ENCODE measurements around the gene FGFR2.

FGFR2 gene

DNA sequence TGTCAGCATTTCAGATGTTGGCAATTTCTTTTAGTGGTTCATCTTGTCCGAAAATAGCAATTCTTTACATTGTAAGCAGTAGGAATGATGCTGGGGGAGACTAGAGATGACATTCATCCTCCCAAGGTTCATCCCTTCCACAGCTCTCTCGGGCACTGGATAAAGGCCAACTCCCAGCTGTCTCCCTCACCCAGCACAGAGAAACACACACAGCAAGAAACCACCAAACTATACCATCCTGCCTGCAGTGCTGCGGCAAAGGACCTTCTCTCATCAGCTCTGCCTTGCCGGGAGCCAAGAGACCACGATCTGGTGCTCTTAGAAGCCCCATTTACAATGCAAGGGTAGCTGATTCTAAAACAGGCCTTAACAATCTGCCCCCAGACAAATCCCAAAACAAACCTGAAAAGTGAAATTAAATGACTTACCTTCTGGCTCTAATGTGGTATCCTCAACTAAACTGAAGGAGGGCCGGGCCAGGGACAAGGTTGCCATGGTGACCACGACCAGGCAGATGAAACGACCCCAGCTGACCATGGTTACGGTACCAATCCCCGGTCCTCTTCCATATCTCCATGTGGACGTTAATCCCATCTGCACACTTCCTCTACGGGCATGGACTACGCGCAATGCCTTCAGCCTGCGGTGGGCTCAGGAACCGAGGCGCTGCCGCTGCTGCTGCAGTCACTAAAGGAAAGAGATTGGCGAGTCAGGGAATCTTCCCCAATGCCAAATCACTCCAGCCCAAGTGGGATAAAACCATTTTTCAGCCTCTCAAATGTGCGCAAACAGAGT lies 4.8 kb downstream of the FGFR2 start:
- peak overlapping the region in 4 of 21 experiments; percentile 10 to 51 (median 31) for H3K27ac ChIP-seq
- peak overlapping the region in 2 of 7 experiments; percentile 17 to 26 for H3K4me3 ChIP-seq

DNA sequence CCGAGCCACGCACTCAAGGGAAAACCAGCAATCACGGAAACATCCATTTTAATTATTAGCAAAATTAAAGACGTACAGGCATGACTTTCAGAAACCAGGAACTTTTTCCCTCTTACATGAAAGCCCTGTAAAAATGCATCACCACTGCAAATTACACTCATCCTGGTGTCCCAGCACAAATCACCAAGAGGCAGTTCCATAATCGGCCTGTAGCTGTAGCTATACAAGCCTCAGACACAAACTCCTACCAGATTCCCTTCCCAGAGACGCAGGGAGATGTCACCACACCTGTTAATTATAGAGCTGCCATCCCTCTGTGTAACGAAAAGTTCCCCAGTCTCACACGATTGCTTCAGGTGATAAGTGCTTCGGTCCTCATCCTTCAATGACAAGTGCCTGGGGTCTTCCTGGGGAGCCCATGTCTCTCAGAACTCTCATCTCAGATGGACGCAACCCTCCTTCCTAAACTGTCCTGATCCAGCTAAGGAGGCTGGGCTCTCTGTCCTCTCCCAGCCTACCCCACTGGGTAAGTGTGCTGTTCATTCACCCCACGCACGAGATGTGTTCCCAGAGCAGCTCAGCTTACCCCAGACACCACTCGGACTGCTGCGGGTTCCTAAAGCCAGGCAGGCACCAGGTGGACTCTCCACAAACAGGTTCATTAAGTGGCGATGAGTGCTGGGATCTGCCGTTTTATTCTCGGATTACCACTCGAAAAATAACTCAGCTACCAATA lies 5.9 kb downstream of the FGFR2 start:
- peak overlapping the region in 3 of 21 experiments; percentile 10 to 38 (median 18) for H3K27ac ChIP-seq
- peak overlapping the region in 1 of 7 experiments; percentile 26 for H3K4me3 ChIP-seq

DNA sequence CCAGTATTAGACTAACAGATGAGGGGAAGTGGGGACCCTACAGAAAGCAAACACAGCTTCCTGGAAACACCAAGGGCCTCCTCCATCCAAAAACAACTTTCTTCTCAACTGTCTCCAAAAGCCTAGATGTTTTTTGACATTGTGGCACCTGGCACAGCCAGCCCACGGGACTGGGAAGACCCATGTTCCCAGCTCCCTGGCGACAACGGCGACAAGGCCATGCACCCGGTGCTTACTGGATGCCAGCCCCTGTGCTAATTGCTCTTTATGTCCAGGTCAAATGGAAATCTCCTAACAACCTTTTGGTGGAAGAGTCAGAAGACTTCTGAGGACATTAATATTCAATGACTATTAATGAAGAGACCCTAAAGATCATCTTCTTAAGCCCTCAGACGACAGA lies 7.1 kb downstream of the FGFR2 start:
- no peak overlapping the region for H3K4me3 ChIP-seq
- no peak overlapping the region for H3K27ac ChIP-seq

DNA sequence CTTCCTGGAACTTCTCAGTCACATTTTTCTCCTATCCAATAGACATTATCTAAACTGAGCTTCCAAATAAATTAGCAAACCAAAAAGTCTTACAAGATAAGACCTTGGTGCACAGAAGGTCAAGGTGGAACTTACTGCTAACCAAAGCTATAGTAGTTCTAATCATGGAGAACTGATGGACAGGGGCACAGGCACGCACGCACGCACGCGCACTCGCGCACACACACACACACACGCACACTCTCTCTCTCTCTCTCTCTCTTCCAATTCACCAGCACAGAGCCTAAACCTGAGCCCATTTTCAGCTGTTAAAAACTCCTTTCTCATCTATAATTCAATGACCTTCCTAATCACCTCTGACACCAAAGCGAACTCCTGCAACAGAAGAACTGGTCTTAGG lies 7.5 kb downstream of the FGFR2 start:
- Histone ChIP-seq H3K4me3 (no peak overlapping the region), H3K27ac (no peak overlapping the region)

DNA sequence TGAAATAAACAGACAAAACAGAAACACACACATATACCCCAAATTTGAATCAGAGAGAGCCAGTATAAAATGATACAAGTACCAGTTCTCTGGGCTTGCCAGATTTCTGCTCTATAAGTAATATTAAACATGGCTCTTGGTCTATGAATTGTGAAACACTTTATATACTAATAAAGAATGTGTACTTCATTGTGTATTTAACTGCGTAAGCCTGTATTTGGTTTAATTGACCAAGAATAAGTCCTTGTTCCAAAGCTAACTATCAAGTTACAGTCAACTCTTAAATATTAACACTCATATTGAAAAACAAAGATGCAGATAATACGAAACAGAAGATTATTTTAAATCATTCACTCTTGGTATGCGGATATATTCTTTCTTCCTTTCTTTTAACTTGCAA lies 8.7 kb downstream of the FGFR2 start:
- no peak overlapping the region for H3K27ac ChIP-seq
- H3K4me3 ChIP-seq = no peak overlapping the region

DNA sequence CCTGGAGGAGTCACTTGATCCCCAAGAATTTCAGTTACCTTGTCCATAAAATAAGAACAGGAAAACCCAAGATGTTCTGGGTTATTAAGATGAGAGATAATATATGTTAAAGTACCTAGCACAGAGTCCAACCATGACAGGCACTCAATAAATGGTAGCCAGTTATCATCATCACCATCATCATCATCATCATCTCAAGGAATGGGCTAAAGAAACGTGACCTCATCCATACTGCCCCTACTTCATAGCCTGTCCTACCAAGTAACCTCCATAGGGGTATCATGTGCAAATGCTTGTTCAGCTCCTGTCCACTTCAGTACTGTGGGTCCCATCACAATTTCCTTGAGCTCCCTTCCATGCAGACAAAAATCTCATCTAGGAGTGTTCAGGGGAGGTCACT lies 14.4 kb downstream of the FGFR2 start:
- no peak overlapping the region for H3K4me3 ChIP-seq
- H3K27ac ChIP-seq = no peak overlapping the region

DNA sequence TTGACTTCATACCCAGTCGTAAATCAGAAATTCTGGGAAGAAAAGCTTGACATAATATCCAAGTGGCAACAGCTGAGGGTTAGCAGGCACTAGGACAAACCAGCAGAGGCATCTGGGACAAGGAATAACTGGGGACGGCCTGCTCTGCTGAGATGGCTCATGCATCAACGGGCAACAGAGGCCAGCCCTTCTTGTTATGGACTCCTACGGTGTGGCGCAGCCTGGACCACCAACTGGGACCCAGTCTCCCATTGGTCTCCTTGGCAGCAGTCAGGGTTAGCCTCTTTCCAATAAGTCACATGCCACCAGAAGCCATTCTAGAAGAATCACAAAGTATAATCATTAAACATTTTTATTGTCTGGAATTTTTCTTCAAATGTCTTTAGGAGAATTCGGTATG lies 15.0 kb downstream of the FGFR2 start:
- Histone ChIP-seq H3K27ac (no peak overlapping the region), H3K4me3 (no peak overlapping the region)

DNA sequence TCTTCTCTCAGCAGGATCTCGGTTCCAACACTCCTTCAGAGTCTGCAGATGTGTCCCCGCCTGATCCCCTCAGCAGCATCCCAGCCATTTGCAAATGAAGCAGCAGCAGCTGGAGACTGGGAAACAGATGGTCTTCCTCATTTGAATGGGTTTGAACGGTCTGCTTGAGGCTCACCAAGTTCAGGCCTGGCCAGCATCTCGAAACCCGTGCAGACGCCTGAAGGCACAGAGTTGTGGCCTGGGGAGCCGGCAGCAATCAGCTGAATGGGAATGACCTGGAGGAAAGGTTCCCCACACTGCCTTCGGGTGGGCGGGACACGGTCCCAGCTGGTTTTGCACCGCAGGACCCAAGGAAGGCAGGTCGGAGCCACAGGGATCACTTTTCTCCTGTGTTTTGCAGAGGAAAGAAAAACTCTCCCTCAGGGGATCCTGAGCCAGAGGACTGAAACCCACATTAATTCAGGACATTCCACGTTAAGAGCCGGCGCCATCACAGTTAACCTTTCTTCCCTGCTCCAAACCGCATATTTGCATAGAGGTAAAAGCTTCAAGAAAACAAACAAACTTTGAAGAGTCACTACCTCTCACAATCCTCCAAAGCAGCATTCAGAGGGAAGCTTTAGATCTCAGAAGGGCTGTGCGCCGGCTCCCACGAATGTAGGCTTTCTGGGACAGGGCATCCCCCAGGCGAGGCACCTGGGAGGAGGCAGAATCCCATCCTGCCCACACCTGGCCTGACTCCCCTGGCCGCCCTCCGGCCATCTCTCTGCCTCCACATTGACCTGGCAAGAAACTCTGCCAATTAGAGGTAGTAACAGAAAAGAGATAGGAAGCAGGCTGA lies 17.7 kb downstream of the FGFR2 start:
- peak overlapping the region in 3 of 21 experiments; percentile 8 to 73 (median 12) for H3K27ac ChIP-seq
- no peak overlapping the region for H3K4me3 ChIP-seq

DNA sequence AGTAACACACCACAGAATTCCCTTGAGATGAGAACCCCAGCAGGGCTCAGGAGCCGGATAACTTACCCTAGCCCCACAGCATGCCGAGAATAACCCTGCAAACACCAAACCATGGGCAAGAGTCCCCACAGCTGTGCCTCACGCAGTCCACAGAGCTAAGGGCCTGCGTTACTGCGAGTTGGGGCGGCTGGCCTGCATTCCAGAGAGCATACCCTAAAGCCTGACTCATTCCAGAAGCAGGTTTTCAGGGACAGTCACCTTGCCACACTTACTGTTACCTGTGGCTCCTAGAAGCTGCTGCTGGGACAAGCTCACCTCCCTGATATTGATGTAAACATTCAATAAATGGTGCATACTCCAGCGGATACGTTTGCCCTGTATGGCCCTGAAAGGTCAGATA lies 18.6 kb downstream of the FGFR2 start:
- Histone ChIP-seq H3K27ac (no peak overlapping the region), H3K4me3 (no peak overlapping the region)

DNA sequence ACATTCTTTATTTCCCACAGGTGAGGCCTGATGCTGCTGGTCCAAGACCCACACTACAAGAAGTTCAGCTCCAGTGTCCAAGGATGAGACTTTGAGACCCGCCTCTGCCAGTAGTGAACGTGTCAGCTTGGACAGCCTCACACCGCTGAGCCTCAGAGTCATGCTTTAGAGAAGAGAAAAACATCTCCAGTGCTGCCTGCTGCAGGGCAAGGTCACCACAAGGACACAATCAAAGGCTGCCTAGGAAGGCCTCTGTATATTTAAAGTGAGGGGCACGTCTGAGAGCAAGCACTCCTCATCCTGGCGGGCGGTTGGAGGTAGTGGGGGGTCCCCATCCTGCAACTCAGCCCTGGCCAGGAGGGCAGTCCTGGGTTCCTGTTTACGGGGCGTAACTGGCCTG lies 19.3 kb downstream of the FGFR2 start:
- H3K4me3 ChIP-seq = no peak overlapping the region
- H3K27ac ChIP-seq = peak overlapping the region in 1 of 21 experiments; percentile 8

DNA sequence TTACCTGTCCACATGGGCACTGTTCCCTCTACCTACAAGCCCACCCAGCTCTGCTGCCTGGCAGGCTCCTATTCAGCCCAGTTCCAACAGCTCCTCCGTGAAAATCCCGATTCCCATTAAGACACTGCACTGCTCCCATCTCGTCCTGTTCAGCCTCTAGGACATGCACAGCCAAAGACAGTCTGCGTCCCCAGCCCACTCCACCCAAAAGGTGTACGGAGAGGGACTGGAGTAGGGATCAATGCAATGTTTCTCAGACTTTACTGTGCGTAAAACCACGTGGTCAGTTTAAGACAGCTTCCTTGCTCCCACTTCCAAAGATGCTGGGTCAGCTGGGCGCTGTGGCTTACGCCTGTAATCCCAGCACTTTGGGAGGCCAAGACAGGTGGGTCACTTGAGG lies 19.9 kb downstream of the FGFR2 start:
- peak overlapping the region in 1 of 21 experiments; percentile 8 for H3K27ac ChIP-seq

DNA sequence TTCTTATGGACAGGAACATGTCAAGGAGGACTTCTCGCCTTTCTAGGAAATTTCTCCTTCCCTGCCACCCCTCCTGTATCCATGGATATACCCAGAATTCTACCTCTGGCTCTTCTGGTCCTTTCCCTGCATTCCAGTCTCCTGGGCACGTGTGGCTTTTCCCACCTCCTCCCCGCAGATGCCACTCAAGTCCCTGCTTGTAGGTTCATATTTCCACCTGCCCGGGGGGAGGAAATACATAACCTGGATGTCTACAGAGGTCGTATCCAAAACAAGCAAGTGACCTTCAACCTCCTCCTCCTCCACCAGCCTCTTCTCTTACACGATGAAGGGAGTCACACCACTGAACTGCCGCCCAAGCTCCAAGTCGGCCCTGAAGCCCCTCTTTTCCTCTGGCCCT lies 20.7 kb downstream of the FGFR2 start:
- Histone ChIP-seq H3K4me3 (no peak overlapping the region), H3K27ac (peak overlapping the region in 2 of 21 experiments; percentile 10 to 12)

More for the DNA sequence above, 19.9 kb downstream of the FGFR2 start:
- no peak overlapping the region for H3K4me3 ChIP-seq

DNA sequence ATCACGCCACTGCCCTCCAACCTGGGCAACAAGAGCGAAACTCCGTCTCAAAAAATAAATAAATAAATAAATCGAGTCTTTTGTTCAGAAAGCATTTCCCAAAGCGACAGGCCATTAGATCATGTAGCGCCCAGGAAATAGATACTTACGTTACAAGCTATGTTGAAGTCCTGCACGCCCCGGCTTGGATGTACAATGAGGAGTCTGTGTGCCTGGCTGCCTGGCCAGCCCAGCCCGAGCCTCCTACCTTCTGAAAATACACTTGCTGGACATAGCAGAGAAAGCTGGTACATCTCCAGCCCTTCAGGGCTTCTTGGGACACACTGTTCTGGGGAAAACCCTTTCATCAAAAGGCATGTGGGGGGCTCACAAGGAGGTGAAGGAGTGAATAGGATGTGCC lies 22.1 kb downstream of the FGFR2 start:
- Histone ChIP-seq H3K27ac (no peak overlapping the region), H3K4me3 (no peak overlapping the region)

DNA sequence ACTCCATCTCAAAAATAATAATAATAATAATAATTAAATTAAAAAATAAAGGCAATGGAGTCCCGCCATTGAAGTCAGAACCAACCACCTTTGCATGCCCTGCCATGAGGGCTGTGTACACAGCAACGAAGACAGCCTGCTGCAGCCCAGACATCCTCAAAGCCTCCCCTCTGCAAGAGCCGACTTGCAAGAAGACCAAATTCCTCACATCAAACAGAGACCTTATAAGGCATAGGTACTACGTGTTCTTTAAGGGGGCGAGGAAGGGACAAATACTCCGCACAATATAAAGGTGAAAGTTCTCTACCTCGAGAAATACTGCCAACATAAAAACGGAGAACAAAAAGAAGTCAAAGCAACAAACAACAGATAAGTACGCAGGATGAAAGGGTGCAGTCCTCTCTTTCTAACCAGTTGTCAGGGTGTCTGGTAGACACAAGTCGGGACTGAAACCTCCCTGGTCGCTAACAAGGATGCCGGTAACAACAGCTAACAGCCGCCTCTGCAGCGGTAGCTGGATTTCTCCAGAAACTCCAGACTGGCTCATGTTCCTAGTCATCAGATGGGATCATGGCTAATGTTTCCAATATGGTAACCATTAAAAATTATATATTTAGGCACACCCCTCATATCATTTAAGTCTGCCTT lies 23.6 kb downstream of the FGFR2 start:
- H3K27ac ChIP-seq = peak overlapping the region in 2 of 21 experiments; percentile 21 to 24
- no peak overlapping the region for H3K4me3 ChIP-seq

DNA sequence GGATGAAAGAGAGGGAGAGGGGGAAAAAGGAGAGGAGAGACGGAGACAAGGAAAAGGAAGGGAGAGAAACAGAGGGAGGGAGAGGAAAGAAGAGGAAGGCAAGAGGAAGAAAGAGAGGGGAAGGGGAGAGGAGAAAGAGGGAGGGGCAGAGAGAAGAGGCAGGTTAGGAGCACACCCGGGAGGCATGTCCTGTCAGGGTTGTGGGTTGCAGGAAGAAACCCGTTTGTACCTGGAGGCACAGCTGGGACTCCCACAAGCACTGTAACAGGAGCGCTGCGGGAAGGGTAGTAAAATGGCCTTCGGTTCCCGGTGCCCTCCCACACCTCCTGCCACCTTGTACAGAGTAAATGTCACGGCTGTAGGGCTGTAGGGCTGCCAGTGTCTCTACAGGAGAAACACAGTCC lies 24.7 kb downstream of the FGFR2 start:
- H3K4me3 ChIP-seq = no peak overlapping the region
- no peak overlapping the region for H3K27ac ChIP-seq

DNA sequence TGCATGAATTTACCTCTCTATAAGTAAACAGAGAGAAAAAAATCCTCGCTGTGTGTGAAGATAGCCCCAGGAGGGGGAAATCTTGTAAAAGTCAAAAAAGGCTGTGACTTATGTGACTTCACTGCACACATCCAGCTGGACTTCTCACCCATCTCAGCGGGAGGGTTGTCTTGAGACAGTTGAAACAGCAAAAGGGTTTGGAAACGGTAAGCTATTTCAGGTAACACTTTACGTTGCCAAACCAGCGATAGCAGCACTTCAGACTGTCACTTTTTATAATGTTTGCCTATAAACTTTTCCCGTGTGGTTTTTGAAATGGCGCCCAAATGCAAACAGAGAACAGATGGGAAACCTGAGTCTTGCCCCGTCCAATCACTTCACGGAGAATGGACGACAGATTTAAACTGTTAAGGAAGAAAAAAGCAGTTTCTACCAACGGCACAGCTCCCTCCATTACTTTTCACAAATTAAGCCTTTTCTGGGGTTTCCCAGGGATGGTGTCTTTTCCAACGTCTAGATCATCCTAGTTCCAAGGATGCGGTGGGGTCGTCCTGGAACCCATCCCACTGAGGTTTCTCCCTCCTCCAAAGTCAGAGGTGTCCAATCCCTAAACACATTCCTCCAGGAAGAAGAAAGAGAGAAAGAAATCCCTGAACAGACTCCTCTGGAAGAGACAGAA lies 25.2 kb downstream of the FGFR2 start:
- H3K27ac ChIP-seq = no peak overlapping the region
- no peak overlapping the region for H3K4me3 ChIP-seq

DNA sequence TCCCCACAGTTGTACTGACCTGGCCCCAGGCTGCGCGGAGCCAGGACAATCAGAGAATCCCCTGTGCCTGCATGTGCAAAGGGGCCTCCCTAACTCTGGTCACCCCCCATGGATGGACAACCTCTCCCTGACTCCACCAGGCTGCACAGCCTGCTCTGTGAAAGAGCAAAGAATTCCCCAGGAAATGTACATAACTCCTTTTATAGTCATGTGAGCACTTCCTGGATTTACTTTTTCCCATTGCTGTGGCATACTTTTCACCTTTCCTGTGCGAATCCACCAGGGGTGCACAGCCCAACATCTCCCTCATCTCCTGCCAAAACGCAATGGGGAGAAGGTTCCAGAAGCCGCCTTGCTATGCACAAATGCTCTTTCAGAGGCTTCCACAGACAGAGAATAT lies 27.9 kb downstream of the FGFR2 start:
- H3K27ac ChIP-seq = no peak overlapping the region
- no peak overlapping the region for H3K4me3 ChIP-seq

DNA sequence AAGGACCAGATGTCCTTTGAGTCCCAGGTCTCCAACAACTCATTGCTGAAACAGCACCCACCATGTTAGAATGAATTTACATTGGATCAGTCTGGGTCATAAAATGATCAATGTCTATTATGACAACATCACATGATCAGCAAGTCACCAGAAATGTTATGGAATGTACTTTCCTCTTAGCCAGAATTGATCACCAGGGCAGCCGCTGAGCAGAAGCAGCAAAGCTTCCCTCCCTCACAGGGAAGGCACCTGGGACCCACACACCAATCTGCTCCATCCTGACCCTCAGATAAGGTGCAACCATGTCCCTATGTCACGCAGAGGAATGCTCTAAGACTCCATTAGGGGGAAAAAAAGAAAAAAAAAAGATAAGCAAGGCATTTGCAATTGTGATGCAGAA lies 30.0 kb downstream of the FGFR2 start:
- H3K27ac ChIP-seq = no peak overlapping the region

DNA sequence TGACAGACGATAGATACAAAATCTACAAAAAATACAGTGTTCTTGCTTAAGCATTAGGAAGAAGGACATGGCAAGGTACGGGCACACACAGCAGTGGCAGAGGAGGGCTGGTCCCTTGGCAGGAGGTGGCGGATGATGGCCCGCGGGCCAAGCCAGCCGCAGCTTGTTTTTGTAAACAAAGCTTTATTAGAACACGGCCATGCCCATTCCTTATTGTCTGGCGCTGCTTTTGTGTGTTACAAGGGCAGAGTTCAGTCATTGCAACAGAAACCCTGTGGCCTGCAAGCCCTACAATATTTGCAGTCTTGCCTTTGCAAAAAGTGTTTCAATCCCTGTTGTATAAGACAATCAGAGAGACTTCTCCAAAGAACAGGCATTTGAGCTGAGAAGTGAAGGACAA lies 30.7 kb downstream of the FGFR2 start:
- H3K4me3 ChIP-seq = no peak overlapping the region
- no peak overlapping the region for H3K27ac ChIP-seq

More for the DNA sequence above, 30.0 kb downstream of the FGFR2 start:
- H3K4me3 ChIP-seq = no peak overlapping the region
